PC-3 (cell line): ENCODE data around the gene KISS1. TPM values are rescaled to one million over a fixed set of nuclear protein-coding genes. Genes with fewer than 3 reads are reported as not detected.
A peak's percentile ranks its signal among the peaks of the same experiment; 100 is the strongest.

ENCODE experiments used
- ATAC-seq: fragments of 200-7000 bp; cut with Tn5 transposase; 2 replicates; pipeline ENCODE4 v1.9.1; 2020; ENCODE audit warnings: mild to moderate bottlenecking, moderate library complexity
- BruUV-seq: library from RNA; stranded (reverse); fragments of 400-500 nt; replicated peaks from 2 replicates; lab custom pipeline; 2021; lab: Mats Ljungman, UMichigan
- CTCF ChIA-PET: fragments of 300-600 bp; sonication (Branson Sonifier 250); formaldehyde crosslinking; loops from one replicate; lab custom pipeline; 2022; ENCODE audit warnings: antibody characterized with exemption; lab: Charles Lee
- POLR2A ChIA-PET: fragments of 300-600 bp; sonication (Branson Sonifier 250); formaldehyde crosslinking; loops from one replicate; lab custom pipeline; 2022; ENCODE audit warnings: antibody characterized with exemption; ENCODE audit not compliant: unreplicated experiment; lab: Charles Lee
- DNase-seq: peaks from one replicate; pipeline ENCODE4 v3.0.0-alpha.2; 2015
- H2AFZ ChIP-seq: fragments of 300-600 bp; sonication (generic); 2 replicates; pipeline ENCODE4 v1.6.0; 2016; ENCODE audit warnings: antibody characterized with exemption, low read length
- H3F3A ChIP-seq: fragments of 300-600 bp; sonication (generic); one replicate; pipeline ENCODE4 v1.6.0; 2017; ENCODE audit warnings: antibody characterized with exemption, low read length, control low read depth, mild to moderate bottlenecking; ENCODE audit not compliant: unreplicated experiment
- H3K27ac ChIP-seq: fragments of 300-600 bp; sonication (generic); 2 replicates; pipeline ENCODE4 v1.5.1; 2016; ENCODE audit warnings: mild to moderate bottlenecking, low read length
- H3K27me3 ChIP-seq: fragments of 300-600 bp; sonication (generic); 2 replicates; pipeline ENCODE4 v1.6.1; 2016; ENCODE audit warnings: low read length, mixed read lengths
- H3K36me3 ChIP-seq: fragments of 300-600 bp; sonication (generic); 2 replicates; pipeline ENCODE4 v1.6.1; 2016; ENCODE audit warnings: low read depth, mixed run types, low read length, mixed read lengths
- H3K4me1 ChIP-seq: fragments of 300-600 bp; sonication (generic); 2 replicates; pipeline ENCODE4 v1.5.1; 2016; ENCODE audit warnings: low read length; ENCODE audit not compliant: insufficient read depth
- H3K4me2 ChIP-seq: fragments of 300-600 bp; sonication (generic); 2 replicates; pipeline ENCODE4 v1.6.0; 2016; ENCODE audit warnings: low read length
- H3K4me3 ChIP-seq: fragments of 300-600 bp; sonication (generic); 2 replicates; pipeline ENCODE4 v1.5.1; 2016; ENCODE audit warnings: mild to moderate bottlenecking, low read length, mixed read lengths
- H3K79me2 ChIP-seq: fragments of 300-600 bp; sonication (generic); 2 replicates; pipeline ENCODE4 v1.6.1; 2017; ENCODE audit warnings: low read length, mixed read lengths
- H3K9ac ChIP-seq: fragments of 300-600 bp; sonication (generic); 2 replicates; pipeline ENCODE4 v1.6.0; 2016; ENCODE audit warnings: mild to moderate bottlenecking, low read length
- H3K9me2 ChIP-seq: fragments of 300-600 bp; sonication (generic); replicated peaks from 2 replicates; pipeline ENCODE4 v1.6.1; 2016; ENCODE audit warnings: mixed run types, low read length, mixed read lengths
- H3K9me3 ChIP-seq: fragments of 300-600 bp; sonication (generic); 2 replicates; pipeline ENCODE4 v1.6.1; 2016; ENCODE audit warnings: low read length, mixed read lengths
- H4K20me1 ChIP-seq: fragments of 300-600 bp; sonication (generic); 2 replicates; pipeline ENCODE4 v1.6.1; 2016; ENCODE audit warnings: low read length, mixed read lengths
- EZH2 ChIP-seq: fragments of 300-600 bp; sonication (generic); IDR thresholded peaks from one replicate; pipeline ENCODE4 v1.6.1; 2017; ENCODE audit warnings: antibody characterized with exemption, mild to moderate bottlenecking, low read length; ENCODE audit not compliant: unreplicated experiment
- EZH2phosphoT487 ChIP-seq: fragments of 300-600 bp; sonication (generic); IDR thresholded peaks from 2 replicates; pipeline ENCODE4 v1.6.1; 2018; ENCODE audit warnings: mild to moderate bottlenecking, antibody characterized with exemption, low read length, borderline replicate concordance
- intact Hi-C: fragments of 100-400 bp; cut with micrococcal nuclease; formaldehyde crosslinking; loops from 2 replicates; pipeline ENCODE4 v1.9.0; 2023
- total RNA-seq: library from RNA; depleted of rRNA; stranded (reverse); fragments of >200 nt; gene quantifications from 2 replicates; pipeline ENCODE4 v1.2.3, GENCODE V29; 2014
- TF ChIP-seq, protein P1 (sequence below): fragments of 300-600 bp; sonication (generic); conservative IDR thresholded peaks from 2 replicates; pipeline ENCODE4 v1.5.1; 2017; ENCODE audit warnings: antibody characterized with exemption, low read depth, mild to moderate bottlenecking, low read length

The KISS1 gene
- total RNA-seq, 1 experiment from 2014 or later, result 12.3 TPM

DNA sequence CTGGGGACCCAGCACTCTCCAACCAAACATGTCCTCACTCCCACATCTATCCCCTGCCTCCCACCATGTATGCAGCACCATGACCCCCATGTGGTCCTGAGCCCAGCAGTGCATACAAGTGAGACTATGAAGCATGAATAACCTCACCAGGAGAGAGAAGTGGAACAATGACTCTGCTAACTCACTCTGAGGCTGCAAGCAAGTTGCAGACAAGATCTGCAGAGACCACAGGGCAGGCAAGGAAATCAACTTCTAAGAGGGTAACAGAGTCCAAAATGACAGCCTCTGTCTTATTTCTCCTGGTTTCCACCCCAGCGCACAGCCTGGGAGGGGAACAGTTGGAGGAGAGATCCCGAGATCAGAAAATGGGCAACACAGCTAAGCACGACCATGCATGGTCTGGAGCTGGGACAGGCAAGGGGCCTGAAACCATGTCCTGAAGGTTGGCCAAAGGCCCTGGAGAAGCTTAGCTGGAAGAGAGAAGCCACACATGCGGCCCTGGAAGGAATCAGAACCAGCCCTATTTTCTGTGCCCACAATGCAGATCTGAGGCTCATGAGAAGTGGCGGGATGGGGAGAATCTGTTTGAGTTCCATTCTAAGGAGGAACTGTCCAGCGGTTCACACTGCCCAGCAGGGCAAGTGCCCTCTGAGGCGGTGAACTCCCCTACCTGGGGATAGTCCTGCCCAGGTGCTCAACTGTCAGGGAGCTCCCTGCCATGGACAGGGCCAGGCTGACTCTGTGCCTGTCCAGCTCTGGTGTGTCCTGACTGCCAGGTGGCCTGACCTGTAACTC, 17.6 kb downstream of the KISS1 start:
- Histone ChIP-seq H3K9me3 (no peaks in the 10 kb centered on the region), H3K27ac (no peak overlapping the region), H2AFZ (no peak overlapping the region), H3K36me3 (no peaks in the 10 kb centered on the region; the same call in 1 of the 2 replicates), H3F3A (no peaks in the 10 kb centered on the region), H3K79me2 (peaks cover 27% of the 10 kb centered on the region), H3K27me3 (no peaks in the 10 kb centered on the region), H3K9me2 (no peaks in the 10 kb centered on the region), H4K20me1 (no peaks in the 10 kb centered on the region), H3K4me2 (no peak overlapping the region), H3K9ac (no peak overlapping the region), H3K4me1 (peaks cover 38% of the 10 kb centered on the region), H3K4me3 (no peak overlapping the region)
- TF ChIP-seq EZH2phosphoT487 (no peak), EZH2 (no peak)
- TF ChIP-seq, protein P1, sequence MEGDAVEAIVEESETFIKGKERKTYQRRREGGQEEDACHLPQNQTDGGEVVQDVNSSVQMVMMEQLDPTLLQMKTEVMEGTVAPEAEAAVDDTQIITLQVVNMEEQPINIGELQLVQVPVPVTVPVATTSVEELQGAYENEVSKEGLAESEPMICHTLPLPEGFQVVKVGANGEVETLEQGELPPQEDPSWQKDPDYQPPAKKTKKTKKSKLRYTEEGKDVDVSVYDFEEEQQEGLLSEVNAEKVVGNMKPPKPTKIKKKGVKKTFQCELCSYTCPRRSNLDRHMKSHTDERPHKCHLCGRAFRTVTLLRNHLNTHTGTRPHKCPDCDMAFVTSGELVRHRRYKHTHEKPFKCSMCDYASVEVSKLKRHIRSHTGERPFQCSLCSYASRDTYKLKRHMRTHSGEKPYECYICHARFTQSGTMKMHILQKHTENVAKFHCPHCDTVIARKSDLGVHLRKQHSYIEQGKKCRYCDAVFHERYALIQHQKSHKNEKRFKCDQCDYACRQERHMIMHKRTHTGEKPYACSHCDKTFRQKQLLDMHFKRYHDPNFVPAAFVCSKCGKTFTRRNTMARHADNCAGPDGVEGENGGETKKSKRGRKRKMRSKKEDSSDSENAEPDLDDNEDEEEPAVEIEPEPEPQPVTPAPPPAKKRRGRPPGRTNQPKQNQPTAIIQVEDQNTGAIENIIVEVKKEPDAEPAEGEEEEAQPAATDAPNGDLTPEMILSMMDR, result no peak
- POLR2A ChIA-PET, result no interaction called here
- no TSS peak for BruUV-seq
- CTCF ChIA-PET, result no interaction called here
- DNase-seq, result no peak
- no peak for ATAC-seq
- intact Hi-C loops, result no loop called here

- BruUV-seq, result no TSS peak
- no peaks in the 10 kb centered on the region for H3F3A ChIP-seq
- no peaks in the 10 kb centered on the region for H3K9me2 ChIP-seq
- H3K27ac ChIP-seq, result no peak overlapping the region
- H3K4me2 ChIP-seq, result no peak overlapping the region
- ATAC-seq (no peak), DNase-seq (no peak)
- H3K79me2 ChIP-seq, result peaks cover 27% of the 10 kb centered on the region
- ChIA-PET CTCF (no interaction called here), POLR2A (no interaction called here)
- intact Hi-C loops, result no loop called here
- H2AFZ ChIP-seq, result no peak overlapping the region
- no peaks in the 10 kb centered on the region for H3K9me3 ChIP-seq
- H3K36me3 ChIP-seq, result no peaks in the 10 kb centered on the region; the same call in 1 of the 2 replicates
- H3K4me3 ChIP-seq, result no peak overlapping the region
- no peaks in the 10 kb centered on the region for H3K27me3 ChIP-seq
- no peak overlapping the region for H3K9ac ChIP-seq
- no peaks in the 10 kb centered on the region for H4K20me1 ChIP-seq
- H3K4me1 ChIP-seq, result peaks cover 53% of the 10 kb centered on the region
- TF ChIP-seq EZH2phosphoT487 (no peak), EZH2 (no peak)
- TF ChIP-seq, protein P1, result no peak
These were observed 19.2 kb downstream of the KISS1 start for GRCh38 chr1:204177133-204177532.

DNA sequence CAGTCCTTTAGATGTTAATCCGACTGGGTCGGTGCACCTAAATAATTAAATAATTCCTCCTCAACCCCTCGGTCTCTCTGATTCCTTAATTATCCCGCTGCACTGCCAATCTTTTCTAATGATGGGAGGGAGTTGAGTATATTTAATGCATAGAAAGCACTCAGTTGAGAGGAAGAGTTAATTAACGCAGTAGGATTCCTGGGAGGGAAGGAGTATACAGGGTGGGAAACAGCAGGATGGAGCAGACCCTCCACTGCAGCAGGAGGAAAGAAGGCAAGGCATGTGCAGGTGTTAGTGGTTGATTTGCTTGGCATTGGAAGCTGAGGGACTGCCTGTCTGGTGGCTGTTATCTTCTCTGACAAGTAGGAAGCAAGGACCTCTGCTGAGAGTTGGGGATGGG, 20.2 kb downstream of the KISS1 start:
- intact Hi-C loops, result no loop called here
- ATAC-seq, result no peak
- no peaks in the 10 kb centered on the region for H3K9me2 ChIP-seq
- H3K4me1 ChIP-seq, result peaks cover 61% of the 10 kb centered on the region
- no TSS peak for BruUV-seq
- no peaks in the 10 kb centered on the region; the same call in 1 of the 2 replicates for H3K36me3 ChIP-seq
- H3K4me2 ChIP-seq, result peak overlapping the region; percentile 75
- no peaks in the 10 kb centered on the region for H3F3A ChIP-seq
- H3K27me3 ChIP-seq, result no peaks in the 10 kb centered on the region
- H3K27ac ChIP-seq, result no peak overlapping the region
- peak overlapping the region; percentile 51; the same call in 1 of the 2 replicates for H3K4me3 ChIP-seq
- H3K9me3 ChIP-seq, result no peaks in the 10 kb centered on the region
- TF ChIP-seq EZH2 (no peak), EZH2phosphoT487 (no peak)
- TF ChIP-seq, protein P1, result no peak
- H4K20me1 ChIP-seq, result no peaks in the 10 kb centered on the region
- ChIA-PET CTCF (no interaction called here), POLR2A (no interaction called here)
- H3K79me2 ChIP-seq, result peaks cover 27% of the 10 kb centered on the region
- no peak for DNase-seq
- no peak overlapping the region for H3K9ac ChIP-seq
- H2AFZ ChIP-seq, result no peak overlapping the region
